Measurements from ENCODE around the gene MPST.

Gene MPST

GRCh38 chr22:36999463-36999862 lies 20.1 kb upstream of the MPST start:
- H3K36me3 ChIP-seq: no peaks in the 10 kb centered on the region
- no peak for DNase-seq
- H3K9me3 ChIP-seq (ENCODE audit: severe bottlenecking): no peaks in the 10 kb centered on the region
- no peak overlapping the region for H3K27ac ChIP-seq
- no peak overlapping the region for H3K4me3 ChIP-seq (ENCODE audit: low read depth, low read length)
- no peak for TF ChIP-seq CTCF (IDR thresholded peaks at IDR 0.05; ENCODE audit: low read depth, low read length)
- peaks cover 34% of the 10 kb centered on the region for H3K27me3 ChIP-seq (ENCODE audit: insufficient read depth, low read depth, severe bottlenecking)

- H3K27ac ChIP-seq: no peak overlapping the region
- peaks cover 4% of the 10 kb centered on the region for H3K9me3 ChIP-seq (ENCODE audit: severe bottlenecking)
- DNase-seq: no peak
- H3K36me3 ChIP-seq: no peaks in the 10 kb centered on the region
- H3K4me3 ChIP-seq (ENCODE audit: low read depth, low read length): no peak overlapping the region
- no peak for TF ChIP-seq CTCF (IDR thresholded peaks at IDR 0.05; ENCODE audit: low read depth, low read length)
- H3K27me3 ChIP-seq (ENCODE audit: insufficient read depth, low read depth, severe bottlenecking): peaks cover 43% of the 10 kb centered on the region
Observed at GRCh38 chr22:37000676-37001534, 18.6 kb upstream of the MPST start.

- Histone ChIP-seq H3K9me3 (ENCODE audit: severe bottlenecking) (peaks cover 4% of the 10 kb centered on the region), H3K27me3 (ENCODE audit: insufficient read depth, low read depth, severe bottlenecking) (peaks cover 41% of the 10 kb centered on the region), H3K27ac (no peak overlapping the region), H3K36me3 (no peaks in the 10 kb centered on the region), H3K4me3 (ENCODE audit: low read depth, low read length) (no peak overlapping the region)
- no peak for TF ChIP-seq CTCF (IDR thresholded peaks at IDR 0.05; ENCODE audit: low read depth, low read length)
- DNase-seq: no peak
Observed at GRCh38 chr22:37001826-37002225, 17.7 kb upstream of the MPST start.

- H3K27ac ChIP-seq: no peak overlapping the region
- H3K4me3 ChIP-seq (ENCODE audit: low read depth, low read length): no peak overlapping the region
- no peak for TF ChIP-seq CTCF (IDR thresholded peaks at IDR 0.05; ENCODE audit: low read depth, low read length)
- no peaks in the 10 kb centered on the region for H3K36me3 ChIP-seq
- peaks cover 4% of the 10 kb centered on the region for H3K9me3 ChIP-seq (ENCODE audit: severe bottlenecking)
- no peak for DNase-seq
- peaks cover 45% of the 10 kb centered on the region for H3K27me3 ChIP-seq (ENCODE audit: insufficient read depth, low read depth, severe bottlenecking)
Observed at GRCh38 chr22:37002633-37003032, 16.9 kb upstream of the MPST start.

GRCh38 chr22:37007651-37008050 lies 11.9 kb upstream of the MPST start:
- no peak overlapping the region for H3K4me3 ChIP-seq (ENCODE audit: low read depth, low read length)
- H3K27ac ChIP-seq: no peak overlapping the region
- H3K27me3 ChIP-seq (ENCODE audit: insufficient read depth, low read depth, severe bottlenecking): peaks cover 39% of the 10 kb centered on the region
- no peak for DNase-seq
- TF ChIP-seq CTCF (IDR thresholded peaks at IDR 0.05; ENCODE audit: low read depth, low read length): no peak
- peaks cover 4% of the 10 kb centered on the region for H3K9me3 ChIP-seq (ENCODE audit: severe bottlenecking)
- H3K36me3 ChIP-seq: no peaks in the 10 kb centered on the region

GRCh38 chr22:37008365-37008764 lies 11.2 kb upstream of the MPST start:
- no peak overlapping the region for H3K4me3 ChIP-seq (ENCODE audit: low read depth, low read length)
- H3K27me3 ChIP-seq (ENCODE audit: insufficient read depth, low read depth, severe bottlenecking): peaks cover 32% of the 10 kb centered on the region
- H3K36me3 ChIP-seq: no peaks in the 10 kb centered on the region
- peaks cover 4% of the 10 kb centered on the region for H3K9me3 ChIP-seq (ENCODE audit: severe bottlenecking)
- DNase-seq: no peak
- H3K27ac ChIP-seq: no peak overlapping the region
- no peak for TF ChIP-seq CTCF (IDR thresholded peaks at IDR 0.05; ENCODE audit: low read depth, low read length)

Data from WERI-Rb-1 (cell line).